GM23338 (cell line): ENCODE data around the gene CHCHD10. TPM values are rescaled to one million over a fixed set of nuclear protein-coding genes. Genes with fewer than 3 reads are reported as not detected.

Experiments used
- ATAC-seq: fragments of 200-7000 bp; cut with Tn5 transposase; 3 replicates; pipeline ENCODE4 v1.9.1; 2020
- DNase-seq: peaks from one replicate; pipeline ENCODE4 v3.0.0-alpha.2; 2015; ENCODE audit warnings: low spot score
- H2AFZ ChIP-seq: fragments of 200-600 bp; sonication (generic); 2 replicates; pipeline ENCODE4 v1.8.0; 2016; ENCODE audit warnings: antibody characterized with exemption, mild to moderate bottlenecking, moderate library complexity
- H3F3A ChIP-seq: fragments of 200-600 bp; sonication (generic); replicated peaks from 2 replicates; pipeline ENCODE4 v1.8.0; 2017; ENCODE audit warnings: antibody characterized with exemption, mixed run types, low read depth
- H3K27ac ChIP-seq: fragments of 200-600 bp; sonication (generic); 2 replicates; pipeline ENCODE4 v1.6.1; 2016; ENCODE audit warnings: low read depth
- H3K27me3 ChIP-seq: fragments of 200-600 bp; sonication (generic); 2 replicates; pipeline ENCODE4 v1.8.0; 2016; ENCODE audit warnings: mild to moderate bottlenecking, mixed run types, moderate library complexity; ENCODE audit not compliant: insufficient read depth
- H3K36me3 ChIP-seq: fragments of 200-600 bp; sonication (generic); 2 replicates; pipeline ENCODE4 v1.8.0; 2016; ENCODE audit warnings: mild to moderate bottlenecking; ENCODE audit not compliant: insufficient read depth
- H3K4me1 ChIP-seq: fragments of 200-600 bp; sonication (generic); 2 replicates; pipeline ENCODE4 v1.8.0; 2016; ENCODE audit warnings: mild to moderate bottlenecking, moderate library complexity; ENCODE audit not compliant: insufficient read depth
- H3K4me2 ChIP-seq: fragments of 200-600 bp; sonication (generic); 2 replicates; pipeline ENCODE4 v1.7.1; 2017; ENCODE audit warnings: mixed run types
- H3K4me3 ChIP-seq: fragments of 200-600 bp; sonication (generic); 2 replicates; pipeline ENCODE4 v1.6.1; 2016; ENCODE audit warnings: mixed run types
- H3K79me2 ChIP-seq: fragments of 200-600 bp; sonication (generic); replicated peaks from 2 replicates; pipeline ENCODE4 v1.8.0; 2017; ENCODE audit warnings: mild to moderate bottlenecking; ENCODE audit not compliant: insufficient read depth
- H3K9me2 ChIP-seq: fragments of 200-600 bp; sonication (generic); 2 replicates; pipeline ENCODE4 v1.8.0; 2017; ENCODE audit not compliant: insufficient read depth
- H4K20me1 ChIP-seq: fragments of 200-600 bp; sonication (generic); replicated peaks from 2 replicates; pipeline ENCODE4 v1.8.0; 2017; ENCODE audit warnings: mild to moderate bottlenecking; ENCODE audit not compliant: insufficient read depth
- H3K27ac Mint-ChIP-seq: 2 replicates; pipeline ENCODE4 v1.8.0; 2020; ENCODE audit warnings: inconsistent platforms, mild to moderate bottlenecking, moderate library complexity, mixed read lengths
- H3K27me3 Mint-ChIP-seq: 3 replicates; pipeline ENCODE4 v1.8.0; 2022; ENCODE audit warnings: low read depth, mild to moderate bottlenecking, moderate library complexity, mixed read lengths, inconsistent platforms; ENCODE audit not compliant: insufficient read depth, poor library complexity
- H3K36me3 Mint-ChIP-seq: 3 replicates; pipeline ENCODE4 v1.8.0; 2021; ENCODE audit warnings: low read depth, mild to moderate bottlenecking, inconsistent platforms, moderate library complexity, mixed read lengths
- H3K4me1 Mint-ChIP-seq: 3 replicates; pipeline ENCODE4 v1.8.0; 2020; ENCODE audit warnings: mild to moderate bottlenecking, inconsistent platforms, mixed read lengths
- H3K4me3 Mint-ChIP-seq: 3 replicates; pipeline ENCODE4 v1.8.0; 2021; ENCODE audit warnings: moderate library complexity, mild to moderate bottlenecking, inconsistent platforms, mixed read lengths
- H3K9me3 Mint-ChIP-seq: 3 replicates; pipeline ENCODE4 v1.8.0; 2020; ENCODE audit warnings: moderate library complexity, mild to moderate bottlenecking, inconsistent platforms, mixed read lengths
- CREB1 ChIP-seq: fragments of 250-450 bp; sonication (Bioruptor Pico); IDR thresholded peaks from 2 replicates; pipeline ENCODE4 v1.5.0; 2020; ENCODE audit warnings: low read depth, mild to moderate bottlenecking, moderate library complexity
- CTCF ChIP-seq, 2 experiments: fragments of 200-600 bp in 1 of 2; sonication (generic) in 1 of 2; conservative IDR thresholded peaks; 2 replicates each; pipeline versions ENCODE4 v1.5.1 to v1.6.1; 2016 to 2017; ENCODE audit warnings: antibody characterized with exemption in 2 of 2, low read depth in 2 of 2, mild to moderate bottlenecking in 2 of 2, moderate library complexity in 1 of 2
- EZH2 ChIP-seq: fragments of 200-600 bp; sonication (generic); IDR thresholded peaks from one replicate; pipeline ENCODE4 v1.8.0; 2017; ENCODE audit warnings: antibody characterized with exemption, mild to moderate bottlenecking, low read depth; ENCODE audit not compliant: unreplicated experiment
- EZH2phosphoT487 ChIP-seq: fragments of 200-600 bp; sonication (generic); IDR thresholded peaks from one replicate; pipeline ENCODE4 v1.8.1; 2018; ENCODE audit warnings: antibody characterized with exemption; ENCODE audit not compliant: unreplicated experiment
- JUNB ChIP-seq: IDR thresholded peaks from one replicate; pipeline ENCODE4 v1.6.1; 2016; ENCODE audit warnings: antibody characterized with exemption; ENCODE audit not compliant: unreplicated experiment
- NANOG ChIP-seq: IDR thresholded peaks from 2 replicates; pipeline ENCODE4 v1.6.1; 2016; ENCODE audit warnings: antibody characterized with exemption, borderline replicate concordance
- POLR2AphosphoS5 ChIP-seq: IDR thresholded peaks from 2 replicates; pipeline ENCODE4 v1.6.1; 2016; ENCODE audit warnings: antibody characterized with exemption, low read depth
- STAT1 ChIP-seq: IDR thresholded peaks from one replicate; pipeline ENCODE4 v1.6.1; 2016; ENCODE audit warnings: antibody characterized with exemption; ENCODE audit not compliant: unreplicated experiment
- ZNF114 ChIP-seq: fragments of 250-450 bp; sonication (Bioruptor Pico); IDR thresholded peaks from 2 replicates; pipeline ENCODE4 v1.5.0; 2020; ENCODE audit warnings: mild to moderate bottlenecking, moderate library complexity
- polyA plus RNA-seq: library from polyadenylated mRNA; unstranded; fragments of >200 nt; fragmentation: Nextera tagmentation; extraction: Ambion mirVana; gene quantifications from 2 replicates; pipeline ENCODE4 v1.2.1, GENCODE V29; 2016
- total RNA-seq: library from RNA; depleted of rRNA; stranded (reverse); fragments of >200 nt; shearing (Covaris generic); gene quantifications from 2 replicates; pipeline ENCODE4 v1.2.3, GENCODE V29; 2014
- TF ChIP-seq, protein P1 (sequence below): IDR thresholded peaks from one replicate; pipeline ENCODE4 v1.6.1; 2018; ENCODE audit warnings: antibody characterized with exemption; ENCODE audit not compliant: unreplicated experiment
- TF ChIP-seq, protein P2 (sequence below): IDR thresholded peaks from 2 replicates; pipeline ENCODE4 v1.6.1; 2016; ENCODE audit warnings: antibody characterized with exemption

CHCHD10 gene
- total and polyA plus RNA-seq, 2 experiments from 2014 or later = 11.4 to 101 TPM

- Histone ChIP-seq H3K36me3 (no peaks in the 10 kb centered on the region), H3K79me2 (peaks cover 9% of the 10 kb centered on the region), H3K4me2 (no peak overlapping the region), H3K9me2 (no peaks in the 10 kb centered on the region), H3K27me3 (no peaks in the 10 kb centered on the region), H4K20me1 (no peaks in the 10 kb centered on the region; the same call in 1 of the 2 replicates), H3K27ac (no peak overlapping the region), H2AFZ (no peak overlapping the region), H3K4me3 (no peak overlapping the region), H3F3A (no peaks in the 10 kb centered on the region), H3K4me1 (peaks cover 7% of the 10 kb centered on the region; the same call in 1 of the 2 replicates)
- Mint-ChIP-seq H3K4me1 (peaks cover 4% of the 10 kb centered on the region; the same call in 2 of the 3 replicates), H3K27ac (no peak overlapping the region), H3K27me3 (peaks cover 8% of the 10 kb centered on the region), H3K4me3 (no peak overlapping the region), H3K36me3 (no peaks in the 10 kb centered on the region), H3K9me3 (no peaks in the 10 kb centered on the region)
- DNase-seq (no peak), ATAC-seq (no peak)
- TF ChIP-seq, protein P1, sequence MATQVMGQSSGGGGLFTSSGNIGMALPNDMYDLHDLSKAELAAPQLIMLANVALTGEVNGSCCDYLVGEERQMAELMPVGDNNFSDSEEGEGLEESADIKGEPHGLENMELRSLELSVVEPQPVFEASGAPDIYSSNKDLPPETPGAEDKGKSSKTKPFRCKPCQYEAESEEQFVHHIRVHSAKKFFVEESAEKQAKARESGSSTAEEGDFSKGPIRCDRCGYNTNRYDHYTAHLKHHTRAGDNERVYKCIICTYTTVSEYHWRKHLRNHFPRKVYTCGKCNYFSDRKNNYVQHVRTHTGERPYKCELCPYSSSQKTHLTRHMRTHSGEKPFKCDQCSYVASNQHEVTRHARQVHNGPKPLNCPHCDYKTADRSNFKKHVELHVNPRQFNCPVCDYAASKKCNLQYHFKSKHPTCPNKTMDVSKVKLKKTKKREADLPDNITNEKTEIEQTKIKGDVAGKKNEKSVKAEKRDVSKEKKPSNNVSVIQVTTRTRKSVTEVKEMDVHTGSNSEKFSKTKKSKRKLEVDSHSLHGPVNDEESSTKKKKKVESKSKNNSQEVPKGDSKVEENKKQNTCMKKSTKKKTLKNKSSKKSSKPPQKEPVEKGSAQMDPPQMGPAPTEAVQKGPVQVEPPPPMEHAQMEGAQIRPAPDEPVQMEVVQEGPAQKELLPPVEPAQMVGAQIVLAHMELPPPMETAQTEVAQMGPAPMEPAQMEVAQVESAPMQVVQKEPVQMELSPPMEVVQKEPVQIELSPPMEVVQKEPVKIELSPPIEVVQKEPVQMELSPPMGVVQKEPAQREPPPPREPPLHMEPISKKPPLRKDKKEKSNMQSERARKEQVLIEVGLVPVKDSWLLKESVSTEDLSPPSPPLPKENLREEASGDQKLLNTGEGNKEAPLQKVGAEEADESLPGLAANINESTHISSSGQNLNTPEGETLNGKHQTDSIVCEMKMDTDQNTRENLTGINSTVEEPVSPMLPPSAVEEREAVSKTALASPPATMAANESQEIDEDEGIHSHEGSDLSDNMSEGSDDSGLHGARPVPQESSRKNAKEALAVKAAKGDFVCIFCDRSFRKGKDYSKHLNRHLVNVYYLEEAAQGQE = no peak
Measured at GRCh38 chr22:23720855-23721254, 46.9 kb downstream of the CHCHD10 start.

DNA sequence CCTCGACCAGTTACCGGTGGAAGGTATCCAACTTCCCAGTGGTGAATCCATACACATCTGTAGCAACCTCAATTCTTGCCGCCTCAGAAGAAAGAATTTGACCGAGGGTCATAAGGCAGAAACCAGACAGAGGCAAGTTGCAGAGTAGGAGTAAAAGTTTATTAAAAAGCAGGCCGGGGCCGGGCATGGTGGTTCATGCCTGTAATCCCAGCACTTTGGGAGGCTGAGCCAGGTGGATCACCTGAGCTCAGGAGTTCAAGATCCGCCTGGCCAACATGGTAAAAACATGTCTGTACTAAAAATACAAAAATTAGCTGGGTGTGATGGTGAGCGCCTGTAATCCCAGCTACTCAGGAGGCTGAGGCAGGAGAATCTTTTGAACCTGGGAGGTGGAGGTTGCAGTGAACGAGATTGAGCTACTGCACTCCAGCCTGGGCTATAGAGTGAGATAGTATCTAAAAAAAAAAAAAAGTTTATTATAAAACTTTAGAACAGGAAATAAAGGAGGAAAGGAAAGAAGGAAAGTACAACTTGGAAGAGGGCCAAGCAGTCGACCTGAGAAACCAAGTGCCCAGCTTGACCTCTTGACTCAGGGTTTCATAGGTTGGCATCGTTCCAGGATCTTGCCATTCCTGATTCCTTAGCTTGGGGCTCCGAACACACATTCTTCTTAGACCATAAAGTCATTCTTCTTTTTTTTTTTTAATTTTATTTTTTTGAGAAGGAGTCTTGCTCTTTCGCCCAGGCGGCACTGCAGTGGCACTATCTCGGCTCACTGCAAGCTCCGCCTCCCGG, 49.2 kb downstream of the CHCHD10 start:
- ATAC-seq = no peak
- no peak overlapping the region for H3K4me3 Mint-ChIP-seq
- TF ChIP-seq STAT1 (no peak), POLR2AphosphoS5 (no peak), CTCF (conservative IDR thresholded peaks at IDR 0.05; ENCODE audit: low read depth in 2 of 2) (no peak), JUNB (no peak), NANOG (no peak), CREB1 (CRISPR knock-in tag) (no peak), EZH2phosphoT487 (no peak), ZNF114 (CRISPR knock-in tag) (no peak), EZH2 (no peak)
- TF ChIP-seq, protein P2, sequence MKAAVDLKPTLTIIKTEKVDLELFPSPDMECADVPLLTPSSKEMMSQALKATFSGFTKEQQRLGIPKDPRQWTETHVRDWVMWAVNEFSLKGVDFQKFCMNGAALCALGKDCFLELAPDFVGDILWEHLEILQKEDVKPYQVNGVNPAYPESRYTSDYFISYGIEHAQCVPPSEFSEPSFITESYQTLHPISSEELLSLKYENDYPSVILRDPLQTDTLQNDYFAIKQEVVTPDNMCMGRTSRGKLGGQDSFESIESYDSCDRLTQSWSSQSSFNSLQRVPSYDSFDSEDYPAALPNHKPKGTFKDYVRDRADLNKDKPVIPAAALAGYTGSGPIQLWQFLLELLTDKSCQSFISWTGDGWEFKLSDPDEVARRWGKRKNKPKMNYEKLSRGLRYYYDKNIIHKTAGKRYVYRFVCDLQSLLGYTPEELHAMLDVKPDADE = no peak
- TF ChIP-seq, protein P1 = no peak

More for the DNA sequence above, 49.2 kb downstream of the CHCHD10 start:
- H3K4me1 Mint-ChIP-seq = peaks cover 4% of the 10 kb centered on the region; the same call in 2 of the 3 replicates
- Histone ChIP-seq H2AFZ (no peak overlapping the region), H3K4me1 (peaks cover 7% of the 10 kb centered on the region; the same call in 1 of the 2 replicates), H3K4me2 (no peak overlapping the region), H3K27ac (no peak overlapping the region), H3K27me3 (no peaks in the 10 kb centered on the region), H3K9me2 (no peaks in the 10 kb centered on the region), H3K79me2 (peaks cover 10% of the 10 kb centered on the region), H4K20me1 (no peaks in the 10 kb centered on the region; the same call in 1 of the 2 replicates), H3K36me3 (no peaks in the 10 kb centered on the region), H3K4me3 (no peak overlapping the region), H3F3A (no peaks in the 10 kb centered on the region)
- no peak for DNase-seq
- H3K9me3 Mint-ChIP-seq = no peaks in the 10 kb centered on the region
- peaks cover 8% of the 10 kb centered on the region for H3K27me3 Mint-ChIP-seq
- H3K36me3 Mint-ChIP-seq = peaks cover 10% of the 10 kb centered on the region
- no peak overlapping the region for H3K27ac Mint-ChIP-seq
